B cell (primary cell): ENCODE data around the gene H2BK1. TPM values are rescaled to one million over a fixed set of nuclear protein-coding genes. Genes with fewer than 3 reads are reported as not detected.

Experiments used
- ATAC-seq: fragments of 200-7000 bp; cut with Tn5 transposase; one replicate; pipeline ENCODE4 v1.10.0; 2021; ENCODE audit warnings: low read depth, mild to moderate bottlenecking, moderate number of reproducible peaks, moderate library complexity
- CTCF ChIA-PET: fragments of 350-600 bp; sonication (Branson Sonifier 250); formaldehyde crosslinking; loops from one replicate; lab custom pipeline; 2021; ENCODE audit warnings: antibody characterized with exemption, inconsistent platforms; lab: Charles Lee
- POLR2A ChIA-PET: fragments of 350-600 bp; sonication (Branson Sonifier 250); formaldehyde crosslinking; loops from one replicate; lab custom pipeline; 2021; ENCODE audit warnings: antibody characterized with exemption; lab: Charles Lee
- DNase-seq: peaks from one replicate; pipeline ENCODE4 v3.0.0; 2013
- H2AFZ ChIP-seq: 2 replicates; pipeline ENCODE4 v1.6.1; 2012; ENCODE audit warnings: mild to moderate bottlenecking, low read depth, low read length; ENCODE audit not compliant: insufficient read depth, poor library complexity, severe bottlenecking
- H3K27ac ChIP-seq, 2 donors: 1 replicate in 1 of 2; 2 replicates in 1 of 2; pipeline ENCODE4 v1.5.1; 2012 to 2013; ENCODE audit warnings: low read length in 2 of 2, mild to moderate bottlenecking in 2 of 2, moderate library complexity in 1 of 2
- H3K27me3 ChIP-seq, 4 experiments: fragments of 200-600 bp in 1 of 4; sonication (generic) in 1 of 4; replicated peaks in 1 of 4; 1 replicate in 2 of 4; 2 replicates in 2 of 4; pipeline versions ENCODE4 v1.6.1 to v1.7.0; 2013 to 2016; ENCODE audit warnings: low read length in 3 of 4, mild to moderate bottlenecking in 2 of 4, mixed read lengths in 1 of 4, moderate library complexity in 1 of 4; ENCODE audit not compliant: insufficient read depth in 4 of 4, control insufficient read depth in 3 of 4; ENCODE audit errors: control extremely low read depth in 1 of 4
- H3K36me3 ChIP-seq, 2 experiments: replicated peaks in 1 of 2; 1 replicate in 1 of 2; 2 replicates in 1 of 2; pipeline versions ENCODE4 v1.6.1 to v1.7.1; 2013; ENCODE audit warnings: low read length in 1 of 2; ENCODE audit not compliant: insufficient read depth in 2 of 2, control insufficient read depth in 1 of 2; ENCODE audit errors: control extremely low read depth in 1 of 2, extremely low read depth in 1 of 2
- H3K4me1 ChIP-seq, 2 donors: fragments of 200-600 bp in 1 of 2; sonication (generic) in 1 of 2; 1 replicate in 1 of 2; 2 replicates in 1 of 2; pipeline versions ENCODE4 v1.5.1 to v1.6.1; 2013 to 2017; ENCODE audit warnings: low read length in 2 of 2; ENCODE audit not compliant: control insufficient read depth in 2 of 2, insufficient read depth in 2 of 2
- H3K4me2 ChIP-seq: replicated peaks from 2 replicates; pipeline ENCODE3; 2012; ENCODE audit warnings: mild to moderate bottlenecking, low read depth, low read length; ENCODE audit not compliant: poor library complexity, severe bottlenecking
- H3K4me3 ChIP-seq, 5 experiments: fragments of 200-600 bp in 1 of 5; sonication (generic) in 1 of 5; 1 replicate in 3 of 5; 2 replicates in 2 of 5; pipeline versions ENCODE4 v1.5.1 to v1.7.0; 2011 to 2016; ENCODE audit warnings: low read length in 4 of 5, mild to moderate bottlenecking in 4 of 5, low read depth in 2 of 5, control low read depth in 1 of 5, moderate library complexity in 1 of 5; ENCODE audit not compliant: insufficient read depth in 1 of 5; ENCODE audit errors: control extremely low read depth in 1 of 5, extremely low read depth in 1 of 5
- H3K79me2 ChIP-seq: fragments of 200-600 bp; sonication (generic); one replicate; pipeline ENCODE4 v1.6.0; 2016; ENCODE audit warnings: low read length; ENCODE audit not compliant: control insufficient read depth, insufficient read depth
- H3K9ac ChIP-seq: fragments of 200-600 bp; sonication (generic); 2 replicates; pipeline ENCODE4 v1.6.1; 2017; ENCODE audit warnings: mild to moderate bottlenecking, low read length, moderate library complexity
- H3K9me3 ChIP-seq, 3 donors: one replicate each; pipeline versions ENCODE4 v1.6.1 to v1.7.1; 2013; ENCODE audit warnings: low read length in 2 of 3; ENCODE audit not compliant: control insufficient read depth in 2 of 3, insufficient read depth in 1 of 3; ENCODE audit errors: control extremely low read depth in 1 of 3
- H4K20me1 ChIP-seq: 2 replicates; pipeline ENCODE4 v1.6.0; 2012; ENCODE audit warnings: mild to moderate bottlenecking, low read length; ENCODE audit not compliant: insufficient read depth, control insufficient read depth, poor library complexity, severe bottlenecking
- H3K27ac Mint-ChIP-seq: one replicate; pipeline ENCODE4 v1.8.0; 2021; ENCODE audit warnings: mixed read lengths
- H3K27me3 Mint-ChIP-seq: one replicate; pipeline ENCODE4 v1.8.0; 2021; ENCODE audit warnings: mixed read lengths
- H3K4me1 Mint-ChIP-seq: one replicate; pipeline ENCODE4 v1.8.0; 2021; ENCODE audit warnings: mixed read lengths
- H3K4me3 Mint-ChIP-seq: one replicate; pipeline ENCODE4 v1.8.0; 2021; ENCODE audit warnings: mixed read lengths
- H3K9me3 Mint-ChIP-seq: one replicate; pipeline ENCODE4 v1.8.0; 2022; ENCODE audit warnings: mixed read lengths; ENCODE audit not compliant: insufficient read depth
- CTCF ChIP-seq: fragments of 200-600 bp; IDR thresholded peaks from one replicate; pipeline ENCODE4 v1.8.0; 2022; ENCODE audit warnings: antibody characterized with exemption, mild to moderate bottlenecking
- EZH2 ChIP-seq: IDR thresholded peaks from 2 replicates; pipeline ENCODE4 v1.6.1; 2012; ENCODE audit warnings: borderline replicate concordance, low read depth, mild to moderate bottlenecking, moderate library complexity, low read length; ENCODE audit not compliant: insufficient read depth, poor library complexity, severe bottlenecking
- WGBS: methylation state at CpG from one replicate; pipeline ENCODE4 v1.1.5; 2013; ENCODE audit warnings: missing lambda C conversion rate; ENCODE audit not compliant: insufficient coverage; 5-methylcytosine and 5-hydroxymethylcytosine counted together
- intact Hi-C: fragments of 100-400 bp; cut with micrococcal nuclease; formaldehyde crosslinking; loops from one replicate; pipeline ENCODE4 v1.10.0; 2022
- polyA plus RNA-seq: library from polyadenylated mRNA; depleted of rRNA; stranded (reverse); fragments of >200 nt; gene quantifications from 2 replicates; pipeline ENCODE4 v1.2.3, GENCODE V29; 2012
- total RNA-seq, 2 donors: library from RNA; stranded (reverse); fragments of 120-200 nt in 1 of 2; gene quantifications; 1 replicate in 1 of 2; 2 replicates in 1 of 2; pipeline versions ENCODE4 v1.2.3 to v1.2.4, GENCODE V29; 2013 to 2022

The H2BK1 gene
- total and polyA plus RNA-seq, 2 donors (not counting 1 experiment from before 2014, with no cell fraction given) = 4.2 TPM; not detected in 1

- no peak overlapping the region for H3K9ac ChIP-seq
- H3K4me2 ChIP-seq = no peak overlapping the region
- no peak for ATAC-seq
- H3K9me3 ChIP-seq = no peaks in the 10 kb centered on the region
- no peak for TF ChIP-seq EZH2
- TF ChIP-seq CTCF = no peak
- no peaks in the 10 kb centered on the region for H3K27me3 ChIP-seq
- H3K79me2 ChIP-seq = peaks cover 25% of the 10 kb centered on the region
- peaks cover 18% of the 10 kb centered on the region in 2 donors for H3K4me1 ChIP-seq
- no peak for DNase-seq
- Mint-ChIP-seq H3K9me3 (no peaks in the 10 kb centered on the region), H3K4me1 (peaks cover 36% of the 10 kb centered on the region), H3K27ac (no peak overlapping the region), H3K27me3 (no peaks in the 10 kb centered on the region), H3K4me3 (no peak overlapping the region)
- intact Hi-C loops = no loop called here
- no peak overlapping the region for H3K4me3 ChIP-seq
- peaks cover 0 to 55% of the 10 kb centered on the region in 2 experiments for H3K36me3 ChIP-seq
- 98% methylated on average over 13 of the region's 14 CpGs for WGBS
- ChIA-PET POLR2A (no interaction called here), CTCF (no interaction called here)
- no peak overlapping the region for H2AFZ ChIP-seq
- H4K20me1 ChIP-seq = peaks cover 10% of the 10 kb centered on the region
- H3K27ac ChIP-seq = no peak overlapping the region
These were observed 13.4 kb upstream of the H2BK1 start for GRCh38 chr7:151223728-151224127.

- no peak overlapping the region for H3K4me3 Mint-ChIP-seq
- ChIA-PET CTCF (no interaction called here), POLR2A (interaction anchor here (2.2 kb wide), 1 partner anchor 9 kb away, joined by 4 read pairs; the partner anchor contains the start of gene ABCF2)
These were observed 7.9 kb upstream of the H2BK1 start for GRCh38 chr7:151218170-151218569.

More at GRCh38 chr7:151218170-151218569, 7.9 kb upstream of the H2BK1 start:
- H3K4me2 ChIP-seq = no peak overlapping the region
- H2AFZ ChIP-seq = no peak overlapping the region
- H3K9me3 ChIP-seq = no peaks in the 10 kb centered on the region
- H4K20me1 ChIP-seq = no peaks in the 10 kb centered on the region
- no peaks in the 10 kb centered on the region for H3K4me1 ChIP-seq
- TF ChIP-seq CTCF = no peak
- 93% methylated on average over 5 of the region's 9 CpGs for WGBS
- ATAC-seq = no peak
- Mint-ChIP-seq H3K4me1 (no peaks in the 10 kb centered on the region), H3K9me3 (no peaks in the 10 kb centered on the region), H3K27me3 (no peaks in the 10 kb centered on the region), H3K27ac (no peak overlapping the region)
- H3K27me3 ChIP-seq = no peaks in the 10 kb centered on the region
- intact Hi-C loops = no loop called here
- no peak overlapping the region for H3K9ac ChIP-seq
- no peak for DNase-seq
- H3K27ac ChIP-seq = no peak overlapping the region
- no peak overlapping the region for H3K4me3 ChIP-seq
- peaks cover 0 to 87% of the 10 kb centered on the region in 2 experiments for H3K36me3 ChIP-seq
- no peaks in the 10 kb centered on the region for H3K79me2 ChIP-seq
